GM20431 (cell line): Measurements from ENCODE around the gene ACSF2.
"Not testable (repeated sequence)": the region's sequence is repeated elsewhere in the genome, so short reads cannot be mapped to it uniquely, and the experiment has no call there.

Experiments used
- in situ Hi-C: fragments of 300-500 bp; cut with MseI, MboI; formaldehyde crosslinking; loops from one replicate; pipeline ENCODE4 v1.15.0; 2020; ENCODE audit warnings: low sequenced_read_pairs; ENCODE audit not compliant: unreplicated experiment

ACSF2 gene

GRCh38 chr17:50474523-50474922 is 48.5 kb downstream of the ACSF2 start:
- in situ Hi-C loops = no loop called here

GRCh38 chr17:50475362-50475761 is 49.3 kb downstream of the ACSF2 start:
- in situ Hi-C loops = no loop called here

GRCh38 chr17:50475775-50476544 is 49.9 kb downstream of the ACSF2 start:
- in situ Hi-C loops = not testable (repeated sequence)

- in situ Hi-C loops = no loop called here
These were observed 50.7 kb downstream of the ACSF2 start for GRCh38 chr17:50476545-50477315.

GRCh38 chr17:50477976-50478375 is 52.0 kb downstream of the ACSF2 start:
- in situ Hi-C loops = no loop called here

GRCh38 chr17:50478391-50479381 is 52.7 kb downstream of the ACSF2 start, which contains the start of gene RSAD1:
TSS of gene RSAD1 (plus strand) at chr17:50478860. CDS start at chr17:50478885, 25 bp downstream.
- in situ Hi-C loops = no loop called here

- in situ Hi-C loops = loop anchor here (10.0 kb wide), 1 partner anchor 65 kb away; the partner anchor contains the start of gene SPATA20
These were observed 53.6 kb downstream of the ACSF2 start for GRCh38 chr17:50479522-50480141.

GRCh38 chr17:50480142-50480764 is 54.2 kb downstream of the ACSF2 start:
- in situ Hi-C loops = loop anchor here (10.0 kb wide), 1 partner anchor 65 kb away; the partner anchor contains the start of gene SPATA20

- in situ Hi-C loops = loop anchor here (10.0 kb wide), 1 partner anchor 64 kb away; the partner anchor contains the start of gene SPATA20
These were observed 55.0 kb downstream of the ACSF2 start for GRCh38 chr17:50480854-50481490.

- in situ Hi-C loops = loop anchor here (10.0 kb wide), 1 partner anchor 63 kb away; the partner anchor contains the start of gene SPATA20
These were observed 55.6 kb downstream of the ACSF2 start for GRCh38 chr17:50481648-50482047.

- in situ Hi-C loops = loop anchor here (10.0 kb wide), 1 partner anchor 63 kb away; the partner anchor contains the start of gene SPATA20
These were observed 56.1 kb downstream of the ACSF2 start for GRCh38 chr17:50482110-50482509.

- in situ Hi-C loops = loop anchor here (10.0 kb wide), 1 partner anchor 62 kb away; the partner anchor contains the start of gene SPATA20
These were observed 56.5 kb downstream of the ACSF2 start for GRCh38 chr17:50482516-50482915.

- in situ Hi-C loops = loop anchor here (10.0 kb wide), 1 partner anchor 62 kb away; the partner anchor contains the start of gene SPATA20
These were observed 57.2 kb downstream of the ACSF2 start for GRCh38 chr17:50483266-50483665.

- in situ Hi-C loops = loop anchor here (10.0 kb wide), 1 partner anchor 60 kb away; the partner anchor contains the start of gene SPATA20
These were observed 58.6 kb downstream of the ACSF2 start for GRCh38 chr17:50484386-50485155.

- in situ Hi-C loops = loop anchor here (10.0 kb wide), 1 partner anchor 57 kb away; the partner anchor contains the start of gene SPATA20
These were observed 61.4 kb downstream of the ACSF2 start for GRCh38 chr17:50487213-50488096.

- in situ Hi-C loops = loop anchor here (10.0 kb wide), 1 partner anchor 56 kb away; the partner anchor contains the start of gene SPATA20
These were observed 62.9 kb downstream of the ACSF2 start for GRCh38 chr17:50488880-50489279.
